GM18498 (cell line): ENCODE results near the gene SNX21.
"Not testable (repeated sequence)": the region's sequence is repeated elsewhere in the genome, so short reads cannot be mapped to it uniquely, and the experiment has no call there.

Source experiments
- ATAC-seq: cut with Tn5 transposase; IDR thresholded peaks from one replicate; pipeline ENCODE4 v1.9.1; 2021; ENCODE audit warnings: mild to moderate bottlenecking, moderate library complexity; ENCODE audit not compliant: unreplicated experiment

The SNX21 gene

GRCh38 chr20:45822857-45823256 lies 10.7 kb upstream of the SNX21 start:
- ATAC-seq: no peak

- no peak for ATAC-seq
Measured at GRCh38 chr20:45823949-45824835, 9.4 kb upstream of the SNX21 start.

DNA sequence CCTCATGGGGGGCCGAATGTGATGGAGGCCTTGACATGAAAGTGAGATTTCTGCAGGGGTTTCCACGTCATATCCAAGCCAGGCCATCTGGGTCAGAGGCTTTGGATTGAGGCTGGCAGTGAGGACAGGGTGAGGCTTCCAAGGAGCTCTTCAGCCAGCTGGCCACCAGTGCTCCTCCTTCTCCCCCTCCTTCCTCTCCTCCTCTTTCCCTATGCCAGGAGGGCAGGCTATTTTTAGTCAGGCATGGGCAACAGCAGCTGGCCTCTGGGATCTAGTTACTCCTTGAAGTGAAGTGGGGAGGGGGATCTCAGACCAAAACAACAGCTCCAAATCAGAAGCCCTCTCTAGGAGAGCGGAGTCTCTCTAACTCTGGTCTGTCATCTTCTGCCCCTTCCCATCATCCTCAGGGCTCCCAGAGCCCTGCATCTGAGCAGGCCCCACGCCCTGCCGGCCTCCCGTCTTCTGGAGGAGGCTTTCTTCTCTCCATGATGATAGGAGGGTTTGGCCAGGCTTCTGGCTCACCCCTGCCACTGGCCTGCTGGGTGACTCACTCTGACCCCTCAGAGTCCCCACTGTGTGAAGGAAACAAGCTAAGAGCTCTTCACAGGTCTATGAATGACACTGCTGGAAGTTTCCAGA lies 7.1 kb upstream of the SNX21 start:
- ATAC-seq: no peak

- ATAC-seq: no peak
Measured at GRCh38 chr20:45827030-45827652, 6.5 kb upstream of the SNX21 start, which contains the start of gene TNNC2. TSS of gene TNNC2 (minus strand) at chr20:45827312. CDS start at chr20:45827248, 64 bp downstream.

GRCh38 chr20:45827712-45828111 lies 5.9 kb upstream of the SNX21 start:
- no peak for ATAC-seq

DNA sequence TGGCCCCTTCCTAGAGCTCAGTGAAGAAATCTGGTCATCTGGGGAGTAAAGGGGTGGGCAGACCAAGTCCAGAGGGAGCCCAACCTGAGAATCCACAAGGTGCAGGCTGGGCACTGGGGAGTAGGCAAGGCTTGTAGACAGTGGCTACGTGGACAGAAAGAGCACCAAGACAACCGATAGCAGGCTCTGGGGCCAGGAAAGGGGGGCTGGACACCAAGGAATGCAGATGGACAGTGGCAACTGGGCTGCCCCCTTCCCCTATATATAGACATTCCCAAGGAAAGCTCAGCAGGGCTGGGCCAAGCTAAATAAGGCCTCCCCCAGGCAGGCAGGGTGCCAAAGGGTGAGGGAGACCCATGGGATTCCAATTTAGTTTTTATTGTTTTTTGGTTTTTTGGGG lies 5.0 kb upstream of the SNX21 start:
- ATAC-seq: no peak

DNA sequence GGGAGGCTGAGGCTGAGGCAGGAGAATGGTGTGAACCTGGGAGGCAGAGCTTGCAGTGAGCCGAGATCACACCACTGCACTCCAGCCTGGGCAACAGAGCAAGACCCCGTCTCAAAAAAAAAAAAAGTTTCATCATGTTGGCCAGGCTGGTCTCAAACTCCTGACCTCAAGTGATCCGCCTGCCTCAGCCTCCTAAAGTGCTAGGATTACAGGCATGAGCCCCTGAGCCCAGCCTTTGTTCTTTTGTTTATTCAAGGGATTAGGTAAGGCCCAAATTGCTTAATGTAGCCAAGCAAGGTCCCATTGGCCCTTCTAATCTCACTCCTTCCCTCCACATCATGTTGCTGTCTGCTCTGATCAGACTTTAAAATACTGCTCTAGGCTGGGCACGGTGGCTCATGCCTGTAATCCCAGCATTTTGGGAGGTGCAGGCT lies 3.9 kb upstream of the SNX21 start:
- not testable (repeated sequence) for ATAC-seq

- no peak for ATAC-seq
Measured at GRCh38 chr20:45832619-45833018, 980 bp upstream of the SNX21 start.

- ATAC-seq: no peak
Measured at GRCh38 chr20:45833883-45834796, 541 bp downstream of the SNX21 start.

GRCh38 chr20:45834797-45835161 lies 1.2 kb downstream of the SNX21 start:
- no peak for ATAC-seq

DNA sequence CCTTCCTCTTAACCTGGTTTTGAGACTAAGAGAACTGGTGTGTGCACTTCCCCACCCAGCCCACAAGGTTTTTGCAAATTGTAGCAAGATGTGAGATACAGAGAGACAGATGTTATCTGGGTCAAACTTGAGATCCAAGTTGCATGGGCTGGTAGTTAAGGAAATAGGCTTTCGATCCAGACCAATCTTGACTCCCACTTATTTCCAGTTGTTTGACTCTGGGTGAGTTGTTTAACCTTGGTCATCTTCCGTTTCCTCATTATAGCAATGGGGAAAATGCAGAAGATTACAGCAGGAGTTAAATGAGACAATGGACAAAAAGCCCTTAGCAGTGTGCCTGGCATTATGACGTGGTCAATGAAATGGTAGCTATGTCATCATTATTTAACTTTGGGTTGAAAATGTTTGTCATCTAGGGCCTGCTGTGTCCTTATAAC lies 1.7 kb downstream of the SNX21 start:
- ATAC-seq: no peak

- no peak for ATAC-seq
Measured at GRCh38 chr20:45835825-45836224, 2.2 kb downstream of the SNX21 start.

GRCh38 chr20:45836841-45837240 lies 3.2 kb downstream of the SNX21 start:
- ATAC-seq: no peak

DNA sequence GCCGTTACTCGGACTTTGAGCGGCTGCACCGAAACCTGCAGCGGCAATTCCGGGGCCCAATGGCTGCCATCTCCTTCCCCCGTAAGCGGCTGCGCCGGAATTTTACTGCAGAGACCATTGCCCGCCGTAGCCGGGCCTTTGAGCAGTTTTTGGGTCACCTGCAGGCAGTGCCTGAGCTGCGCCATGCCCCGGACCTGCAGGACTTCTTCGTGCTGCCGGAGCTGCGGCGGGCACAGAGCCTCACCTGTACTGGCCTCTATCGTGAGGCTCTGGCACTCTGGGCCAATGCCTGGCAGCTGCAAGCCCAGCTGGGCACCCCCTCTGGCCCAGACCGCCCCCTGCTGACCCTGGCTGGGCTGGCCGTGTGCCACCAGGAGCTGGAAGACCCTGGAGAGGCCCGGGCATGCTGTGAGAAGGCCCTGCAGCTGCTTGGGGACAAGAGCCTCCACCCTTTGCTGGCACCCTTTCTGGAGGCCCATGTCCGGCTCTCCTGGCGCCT lies 7.2 kb downstream of the SNX21 start:
- ATAC-seq: no peak

- ATAC-seq: no peak
Measured at GRCh38 chr20:45841407-45842129, 8.0 kb downstream of the SNX21 start.

DNA sequence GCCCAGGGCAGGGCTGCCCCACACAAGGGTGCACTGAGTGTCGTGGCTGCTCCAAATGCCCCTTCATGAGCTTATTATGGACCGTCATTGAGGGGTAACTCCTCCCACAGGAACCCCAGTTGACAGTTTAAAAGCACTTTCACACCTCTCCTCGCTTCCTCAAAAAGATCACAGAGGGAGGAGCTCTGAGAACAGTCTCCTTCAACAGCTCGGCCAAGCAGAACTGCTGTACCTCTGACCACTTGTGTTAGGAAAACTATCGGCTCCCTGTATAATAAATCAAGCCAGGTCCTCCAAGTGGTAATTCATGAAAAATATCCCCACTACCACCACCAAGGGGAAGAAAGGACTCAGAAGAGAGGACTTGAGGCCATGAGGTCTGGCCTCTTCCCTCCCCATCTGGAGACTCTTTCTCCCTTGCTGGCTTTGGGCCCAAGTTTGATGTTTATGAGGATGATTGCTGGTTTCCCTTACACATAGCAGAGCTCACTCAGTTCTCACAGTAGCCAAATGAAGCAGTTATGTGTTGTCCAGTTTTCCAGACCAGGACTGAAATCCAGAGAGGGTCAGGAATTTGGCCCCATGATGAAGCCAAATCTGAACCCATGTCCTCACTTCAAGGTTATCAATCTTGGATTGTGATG lies 8.7 kb downstream of the SNX21 start:
- no peak for ATAC-seq

DNA sequence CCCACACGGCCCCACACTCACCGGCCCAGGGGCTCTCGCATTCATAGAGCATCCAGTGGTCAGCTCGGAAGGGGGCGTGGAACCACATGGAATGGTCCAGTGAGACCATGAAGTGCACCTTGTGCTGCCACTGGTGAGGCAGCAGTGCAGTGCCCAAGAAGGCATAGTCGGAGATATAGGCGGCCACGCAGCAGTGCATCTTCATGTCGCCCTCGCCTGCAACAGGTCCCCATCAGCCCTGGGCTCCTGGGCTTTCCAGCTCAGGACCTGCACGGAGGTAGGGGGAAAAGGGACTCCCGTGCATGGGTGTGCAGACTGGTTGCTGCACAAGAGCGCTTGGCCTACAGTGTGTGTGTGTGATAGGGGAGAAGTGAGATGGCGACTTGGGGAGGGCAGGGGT lies 9.9 kb downstream of the SNX21 start:
- no peak for ATAC-seq

- no peak for ATAC-seq
Measured at GRCh38 chr20:45845452-45845851, 11.9 kb downstream of the SNX21 start.

GRCh38 chr20:45848421-45848820 lies 14.8 kb downstream of the SNX21 start:
- no peak for ATAC-seq
